GM18907 (cell line): ENCODE results near the gene RHBDL1.
A peak's percentile ranks its signal among the peaks of the same experiment; 100 is the strongest.
"Not testable (repeated sequence)": the region's sequence is repeated elsewhere in the genome, so short reads cannot be mapped to it uniquely, and the experiment has no call there.

Experiments used
- ATAC-seq: cut with Tn5 transposase; IDR thresholded peaks from one replicate; pipeline ENCODE4 v1.9.1; 2021; ENCODE audit warnings: mild to moderate bottlenecking, moderate library complexity; ENCODE audit not compliant: unreplicated experiment

The RHBDL1 gene

DNA sequence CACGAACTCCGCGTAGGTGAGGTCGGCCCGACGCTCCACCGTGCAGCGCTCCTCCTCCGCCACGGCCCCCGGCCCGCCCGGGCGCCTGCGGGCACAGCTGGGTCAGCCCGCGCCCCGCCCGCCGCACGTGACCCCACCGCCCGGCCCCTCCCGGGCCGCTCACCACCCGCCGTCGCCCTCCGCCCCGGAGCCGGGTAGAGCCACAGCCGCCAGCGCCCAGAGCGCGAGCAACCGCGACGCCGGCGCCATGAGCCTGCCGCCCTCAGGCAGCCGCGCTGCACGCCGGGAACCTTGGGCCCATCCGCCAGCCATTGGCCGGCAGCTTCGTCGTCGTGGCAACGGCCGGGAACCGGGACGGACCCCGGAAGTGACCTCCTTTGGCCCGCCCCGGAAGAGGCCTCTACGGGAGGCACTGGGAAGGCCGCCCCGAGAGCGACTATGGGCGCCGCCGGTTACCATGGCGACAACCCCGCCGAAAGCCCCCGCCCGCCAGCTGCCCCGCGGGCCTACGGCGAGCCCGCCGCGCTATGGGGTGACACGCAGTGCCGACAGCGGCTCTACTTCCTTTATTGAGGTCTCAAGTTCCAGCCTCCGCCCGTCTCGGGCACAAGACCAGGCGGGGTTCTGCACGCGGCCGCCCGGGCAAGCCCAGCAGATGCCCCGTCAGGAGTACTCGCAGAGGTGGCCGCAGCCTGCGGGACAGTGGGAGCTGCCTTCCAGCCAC is 8.8 kb downstream of the RHBDL1 start, which contains the start of gene JMJD8:
JMJD8 (minus strand) TSS at position 264 of the 724 bp plus-strand sequence; CDS start at position 249, 15 bp downstream.
- ATAC-seq, result peak; percentile 59

DNA sequence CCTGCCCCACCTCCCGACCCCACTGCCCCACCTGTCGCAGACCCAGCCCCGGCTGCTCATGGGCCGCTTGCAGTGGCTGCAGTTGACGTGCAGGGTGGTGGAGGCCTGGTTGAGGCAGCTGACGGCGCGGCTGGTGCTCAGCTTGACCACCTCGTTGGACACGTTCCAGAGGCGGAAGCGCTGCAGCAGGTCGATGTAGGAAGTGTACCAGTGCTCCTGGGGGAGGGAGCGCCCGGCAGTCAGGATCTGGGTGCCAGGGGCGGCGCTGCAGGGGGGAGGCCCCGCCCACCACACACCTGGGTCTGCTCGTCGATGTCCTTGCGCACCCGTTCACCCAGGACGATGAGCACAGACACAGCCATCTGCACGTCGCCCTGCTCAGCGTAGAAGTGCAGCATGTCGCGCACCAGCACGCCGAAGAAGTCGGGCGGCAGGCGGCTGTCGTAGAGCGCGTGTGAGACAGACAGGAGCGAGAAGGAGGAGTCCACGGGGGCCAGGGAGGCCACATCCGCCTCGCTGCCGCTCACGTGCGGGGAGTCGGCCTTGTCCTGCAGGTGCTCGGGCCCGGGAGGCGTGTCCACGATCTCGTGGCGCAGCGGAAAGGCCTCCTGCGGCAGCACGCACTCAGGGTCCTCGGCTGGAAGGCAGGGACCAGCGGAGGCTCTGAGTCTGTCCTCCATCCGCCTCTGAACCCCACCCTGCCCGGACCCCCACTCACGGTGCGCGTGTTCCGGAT is 9.7 kb downstream of the RHBDL1 start:
- no peak for ATAC-seq

DNA sequence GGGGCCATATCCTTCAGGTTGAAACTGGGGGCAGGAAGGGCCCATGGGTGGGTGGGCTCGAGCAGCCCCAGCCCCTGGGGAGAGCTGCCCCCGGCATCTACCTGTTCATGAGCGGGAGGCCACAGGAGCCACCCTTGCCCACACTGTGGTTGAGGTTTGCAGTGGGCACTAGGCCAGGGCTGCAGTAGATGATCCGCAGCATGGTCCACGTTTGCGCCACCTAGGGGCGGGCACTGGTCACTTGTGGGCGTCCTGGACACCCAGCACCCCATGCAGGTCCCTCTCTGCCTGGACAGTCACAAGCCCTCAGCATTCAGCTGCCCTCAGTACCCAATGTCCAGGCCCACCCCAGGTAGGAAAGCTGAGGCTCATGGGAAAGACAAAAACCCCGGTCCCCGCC is 10.5 kb downstream of the RHBDL1 start:
- no peak for ATAC-seq

DNA sequence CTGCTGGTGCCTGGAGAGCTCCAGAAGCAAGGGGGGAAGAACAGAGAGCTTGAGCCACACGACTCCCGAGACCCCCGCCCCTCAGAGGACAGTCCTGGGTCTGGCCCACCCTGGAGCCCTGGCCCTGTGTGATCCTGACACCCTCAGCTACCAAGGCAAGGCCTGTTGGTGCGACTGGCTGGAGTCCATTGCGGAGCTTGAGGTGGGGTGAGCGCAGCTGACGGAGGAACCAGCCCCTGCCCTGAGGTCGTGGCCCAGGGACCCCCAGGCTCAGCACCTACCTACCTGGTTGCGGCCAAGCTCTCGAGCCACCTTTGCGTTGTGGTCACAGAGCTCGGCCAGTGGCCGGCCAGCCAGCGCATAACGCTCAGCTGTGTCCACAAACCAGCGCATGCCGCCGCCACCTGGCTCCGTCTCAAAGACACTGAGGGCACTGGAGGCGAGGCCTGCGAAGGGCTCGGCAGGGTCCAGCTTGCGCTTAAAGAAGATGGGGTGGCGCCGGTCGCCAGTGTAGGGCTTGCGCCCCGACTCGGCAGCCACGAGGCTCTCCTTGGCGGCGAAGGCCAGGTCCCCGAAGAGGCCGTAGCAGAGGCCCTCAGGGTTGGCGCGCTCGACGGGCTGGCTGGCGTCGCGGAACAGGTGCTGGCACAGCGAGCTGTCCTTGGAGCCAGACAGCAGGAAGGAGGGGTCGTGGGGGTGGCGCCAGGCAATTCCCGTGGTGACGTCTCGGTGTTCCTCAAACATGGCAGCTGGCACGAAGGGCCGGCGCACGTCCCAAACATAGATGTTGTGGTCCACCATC is 11.2 kb downstream of the RHBDL1 start:
- no peak for ATAC-seq

DNA sequence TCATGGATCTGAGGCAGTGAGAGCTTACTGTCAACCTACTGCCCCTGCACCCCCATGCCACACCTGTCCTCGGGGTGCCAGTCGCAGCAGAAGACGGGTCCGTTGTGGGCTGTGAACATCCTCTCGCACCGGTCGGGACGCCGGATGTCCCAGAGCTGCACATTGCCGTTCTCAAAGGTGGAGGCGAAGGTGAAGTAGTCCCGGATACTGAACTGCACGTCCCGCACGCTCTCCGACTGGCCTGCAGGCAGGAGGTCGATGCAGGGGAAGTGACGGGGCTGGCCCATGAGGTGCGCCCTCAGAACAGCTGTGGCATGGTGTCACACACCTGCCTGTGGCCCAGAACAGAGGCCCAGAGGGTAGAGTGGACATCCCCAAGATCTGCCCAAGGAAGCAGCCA is 12.0 kb downstream of the RHBDL1 start:
- ATAC-seq, result no peak

DNA sequence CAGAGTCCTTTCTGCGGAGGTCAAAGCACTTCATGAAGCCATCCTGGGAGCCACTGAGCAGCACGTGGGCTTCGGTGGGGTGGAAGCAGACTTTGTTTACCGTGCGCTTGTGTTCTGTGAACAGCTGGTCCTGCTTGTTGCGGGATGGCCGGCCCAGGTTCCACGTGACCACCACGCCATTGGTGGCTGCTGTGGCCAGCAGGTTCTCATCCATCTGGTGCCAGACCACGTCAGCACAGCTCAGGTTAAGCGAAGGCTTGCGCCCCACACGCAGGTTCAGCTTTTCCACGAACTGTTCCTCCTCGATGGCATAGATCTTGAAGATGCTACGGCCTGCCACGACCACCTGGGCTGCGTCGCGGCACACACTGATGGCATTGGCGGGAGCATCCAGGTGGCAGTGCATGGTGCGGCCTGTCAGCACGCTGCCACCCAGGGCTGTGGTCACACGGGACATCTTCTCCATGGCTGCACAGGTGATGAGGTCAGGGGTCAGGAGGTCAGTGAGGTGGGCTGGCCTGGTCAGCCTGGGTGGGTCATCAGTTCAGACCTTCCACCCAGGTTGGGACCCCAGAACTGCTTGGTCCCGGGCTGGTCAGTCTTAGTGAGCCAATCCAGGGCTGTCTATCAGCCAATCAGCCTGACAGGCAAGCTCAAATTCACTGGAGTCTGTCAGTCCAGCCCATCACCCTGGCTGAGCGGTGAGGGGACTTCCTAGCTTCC is 13.9 kb downstream of the RHBDL1 start:
- ATAC-seq, result no peak

DNA sequence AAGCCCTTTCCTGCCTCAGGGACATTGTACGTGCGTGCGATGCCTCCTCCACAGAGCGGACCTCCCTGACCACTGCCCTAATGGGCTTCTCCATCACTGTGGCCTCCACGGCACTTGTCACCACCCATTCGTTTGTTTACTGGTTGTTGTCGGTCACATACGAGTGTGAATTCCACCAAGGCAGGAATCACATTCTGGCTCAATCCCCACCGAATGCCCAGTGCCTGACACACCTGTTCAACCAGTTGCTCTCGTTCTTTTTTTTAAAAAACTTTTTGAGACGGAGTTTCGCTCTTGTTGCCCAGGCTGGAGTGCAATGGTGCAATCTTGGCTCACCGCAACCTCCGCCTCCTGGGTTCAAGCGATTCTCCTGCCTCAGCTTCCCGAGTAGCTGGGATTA is 15.8 kb downstream of the RHBDL1 start:
- not testable (repeated sequence) for ATAC-seq

DNA sequence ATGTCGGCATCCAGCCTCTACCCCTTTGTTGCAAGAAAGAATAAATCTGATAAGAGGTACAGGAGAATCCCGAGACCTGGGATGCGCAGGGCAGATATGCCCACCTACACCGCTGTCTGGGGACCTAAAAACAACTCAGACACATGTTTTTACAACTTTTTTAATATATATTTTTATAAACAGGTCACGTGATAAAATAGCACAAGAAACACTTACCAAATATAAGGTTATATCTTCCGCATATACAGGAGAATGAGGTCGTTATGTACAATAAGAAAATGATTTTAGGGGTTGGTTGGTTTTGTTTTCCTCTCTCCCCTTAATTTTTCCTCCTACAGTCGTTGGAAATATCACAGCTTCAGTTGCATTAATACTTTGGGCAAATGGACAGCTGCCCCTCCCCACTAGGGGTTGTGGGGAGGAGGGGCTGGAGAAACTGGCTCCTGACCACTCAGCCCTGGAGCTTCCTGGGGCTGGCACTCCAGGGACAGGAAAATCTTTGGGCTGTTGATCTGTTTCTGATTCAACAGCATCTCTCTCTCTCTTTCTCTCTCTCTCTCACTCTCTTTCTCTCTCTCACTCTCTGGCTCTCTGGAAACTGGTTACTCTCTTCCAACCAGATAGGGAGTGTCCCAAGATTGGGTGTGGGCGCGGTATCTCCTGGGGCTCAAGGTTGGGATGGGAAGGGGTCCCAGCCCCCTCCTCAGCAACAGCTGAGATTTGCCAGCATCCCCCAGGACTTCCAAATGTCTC is 17.1 kb downstream of the RHBDL1 start:
- no peak for ATAC-seq

DNA sequence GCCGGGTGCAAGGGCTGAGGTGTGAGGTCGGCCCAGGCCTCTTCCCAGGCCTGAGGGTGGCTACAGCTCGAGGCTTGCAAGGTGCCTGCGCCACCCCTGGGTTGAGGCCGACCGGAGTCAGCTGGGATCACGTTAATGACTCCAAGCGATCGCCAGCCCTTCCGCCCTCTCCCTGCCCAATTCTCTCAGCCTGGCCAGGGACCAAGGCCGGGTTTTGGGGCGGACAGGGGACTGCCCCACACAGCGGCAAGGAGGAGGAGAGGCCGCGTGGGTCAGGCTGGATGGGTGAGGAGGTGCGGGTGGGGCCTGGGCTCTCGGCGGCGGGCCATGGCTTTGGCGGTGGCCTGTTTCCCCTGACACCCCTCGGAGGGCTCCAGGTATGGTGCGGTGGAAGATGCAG is 17.9 kb downstream of the RHBDL1 start:
- no peak for ATAC-seq

DNA sequence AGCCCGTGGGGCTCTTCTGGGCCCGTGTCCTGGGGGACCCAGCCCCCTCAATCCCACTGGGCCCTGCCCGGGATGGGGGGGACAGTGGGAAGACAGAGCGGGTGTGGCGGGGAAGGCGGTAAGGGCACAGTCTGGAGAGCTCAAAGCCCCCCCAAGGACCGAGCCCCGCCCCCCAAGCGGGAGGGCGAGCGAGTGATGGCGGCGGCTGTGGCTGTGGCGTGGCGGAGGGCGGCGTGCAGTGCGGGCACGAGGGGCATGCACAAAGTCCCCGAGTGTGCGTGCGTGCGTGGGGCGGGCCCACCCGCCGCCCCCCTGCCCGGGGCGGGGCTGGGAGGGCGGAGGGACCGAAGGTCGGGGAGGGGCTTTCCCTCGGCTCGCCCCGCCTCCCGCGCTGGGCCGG is 18.3 kb downstream of the RHBDL1 start:
- ATAC-seq, result no peak

DNA sequence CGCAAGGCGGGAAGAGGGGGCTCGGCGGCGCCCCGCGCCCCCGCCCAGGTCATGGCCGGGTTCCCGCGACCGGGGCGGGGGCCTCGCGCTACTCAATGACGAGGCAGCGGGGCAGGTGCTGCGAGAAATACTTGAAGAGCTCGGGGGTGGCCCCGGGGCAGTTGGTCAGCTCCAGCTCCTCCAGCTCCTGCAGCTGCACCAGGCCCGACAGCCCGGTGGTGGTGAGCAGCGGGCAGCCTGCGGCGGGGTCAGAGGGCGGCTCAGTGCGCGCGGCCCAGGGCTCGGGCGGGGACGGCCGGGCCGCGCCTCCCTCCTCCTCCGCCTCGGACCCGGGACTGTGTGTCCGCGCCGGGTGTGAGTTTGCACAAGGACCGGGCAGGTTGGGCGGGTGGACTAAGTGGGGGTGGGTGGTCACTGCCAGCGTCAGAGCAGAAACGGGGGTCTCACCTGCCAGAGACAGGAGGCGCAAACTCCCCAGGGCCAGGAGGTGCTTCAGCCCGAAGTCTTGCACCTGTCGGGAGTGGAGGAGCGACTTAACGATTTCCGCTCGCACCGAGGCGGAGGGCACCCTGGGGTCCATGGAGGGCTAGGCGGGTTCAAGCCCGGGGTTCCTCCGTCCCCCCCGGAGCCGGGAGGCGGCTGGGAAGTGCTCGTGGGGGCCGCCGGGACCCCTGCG is 18.9 kb downstream of the RHBDL1 start:
- ATAC-seq, result no peak

DNA sequence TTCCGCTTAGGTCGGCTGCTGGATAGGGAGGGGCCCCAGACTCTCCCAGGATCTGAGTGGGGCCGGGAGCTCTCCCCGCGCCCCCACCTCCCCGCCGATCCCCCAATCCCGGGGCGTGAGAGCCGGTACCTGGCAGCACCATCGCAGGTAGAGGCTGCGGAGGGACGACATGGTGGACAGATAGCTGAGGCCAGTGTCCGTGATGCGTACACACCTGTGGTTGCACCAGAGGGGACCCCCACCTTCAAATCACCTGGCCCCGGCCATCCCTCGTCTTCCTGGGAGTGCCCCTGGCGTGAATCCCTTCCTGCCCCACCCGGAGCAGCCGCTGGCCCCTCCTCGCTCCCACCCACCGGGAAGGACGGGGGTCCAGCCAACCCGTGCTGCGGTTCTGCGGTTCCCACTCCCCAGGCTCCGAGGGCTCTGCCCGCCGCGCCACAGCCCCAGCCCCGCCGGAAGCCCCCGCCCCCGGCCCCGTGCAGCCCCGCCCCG is 19.4 kb downstream of the RHBDL1 start:
- ATAC-seq, result no peak

DNA sequence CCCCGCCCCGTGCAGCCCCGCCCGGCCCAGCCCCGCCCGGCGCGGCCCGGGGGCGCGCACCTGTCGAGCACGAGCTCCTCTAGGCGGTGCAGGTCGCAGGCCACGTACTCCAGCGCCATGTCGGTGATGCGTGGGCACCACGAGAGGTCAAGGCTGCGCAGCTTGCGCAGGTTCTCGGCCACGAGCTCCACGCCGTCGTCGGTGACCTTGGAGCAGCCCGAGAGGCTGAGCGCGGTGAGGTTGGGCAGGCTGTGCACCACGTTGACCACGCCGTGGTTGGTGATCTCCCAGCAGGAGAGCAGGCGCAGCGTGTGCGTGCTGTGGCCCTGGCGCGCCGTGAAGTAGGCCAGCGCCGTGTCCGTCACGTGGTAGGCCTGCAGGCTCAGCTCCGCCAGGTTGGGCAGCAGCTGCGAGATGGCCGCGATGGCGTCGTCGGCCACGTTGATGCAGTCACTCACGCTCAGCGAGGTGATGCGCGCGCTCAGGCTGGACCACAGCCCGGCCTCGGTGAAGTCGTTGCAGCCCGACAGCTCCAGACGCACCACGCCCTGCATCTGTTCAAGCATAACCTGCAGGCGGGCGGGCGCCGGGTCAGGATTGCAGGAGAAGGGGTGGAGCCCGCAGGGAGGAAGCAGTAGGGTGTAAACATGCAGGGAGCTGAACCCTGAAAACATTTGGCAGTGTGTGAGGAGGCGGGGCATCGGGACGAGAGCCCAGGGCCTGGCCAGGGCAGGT is 20.1 kb downstream of the RHBDL1 start:
- no peak for ATAC-seq

DNA sequence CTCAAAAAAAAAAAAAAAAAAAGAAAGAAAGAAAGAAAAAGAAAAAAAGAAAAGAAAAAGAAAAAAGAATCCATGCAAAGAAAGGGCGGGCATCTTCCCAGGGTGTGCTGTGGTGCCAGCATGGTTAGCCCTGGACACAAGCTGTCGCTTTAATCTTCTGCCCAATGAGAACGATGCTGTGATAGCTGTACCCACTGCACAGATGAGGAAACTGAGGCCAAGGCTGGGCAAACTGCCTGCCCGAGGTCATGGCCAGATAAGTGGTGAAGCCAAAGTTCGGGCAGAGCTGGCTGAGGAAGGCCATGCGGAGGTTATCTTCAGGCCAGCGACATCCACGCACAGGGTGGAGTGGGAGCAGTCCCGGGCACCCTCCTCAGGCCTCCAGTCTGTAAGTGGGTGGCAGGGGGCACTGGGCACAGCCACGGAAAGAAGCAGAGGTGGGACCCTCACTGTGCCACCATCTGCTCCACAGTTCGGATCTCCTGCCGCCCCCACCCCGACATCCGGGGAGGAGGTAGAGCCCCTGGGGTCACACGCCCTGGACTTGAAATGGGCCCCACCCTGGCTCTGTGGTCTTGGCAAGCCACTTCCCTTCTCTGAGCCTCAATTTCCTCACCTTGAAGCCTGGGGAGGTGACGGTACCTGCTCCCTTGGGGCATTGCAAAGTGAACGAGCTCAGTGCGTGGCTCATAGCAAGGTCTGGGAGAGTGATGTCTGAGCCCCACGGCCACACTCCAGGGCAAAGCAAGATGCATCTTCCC is 23.6 kb downstream of the RHBDL1 start:
- ATAC-seq, result no peak

DNA sequence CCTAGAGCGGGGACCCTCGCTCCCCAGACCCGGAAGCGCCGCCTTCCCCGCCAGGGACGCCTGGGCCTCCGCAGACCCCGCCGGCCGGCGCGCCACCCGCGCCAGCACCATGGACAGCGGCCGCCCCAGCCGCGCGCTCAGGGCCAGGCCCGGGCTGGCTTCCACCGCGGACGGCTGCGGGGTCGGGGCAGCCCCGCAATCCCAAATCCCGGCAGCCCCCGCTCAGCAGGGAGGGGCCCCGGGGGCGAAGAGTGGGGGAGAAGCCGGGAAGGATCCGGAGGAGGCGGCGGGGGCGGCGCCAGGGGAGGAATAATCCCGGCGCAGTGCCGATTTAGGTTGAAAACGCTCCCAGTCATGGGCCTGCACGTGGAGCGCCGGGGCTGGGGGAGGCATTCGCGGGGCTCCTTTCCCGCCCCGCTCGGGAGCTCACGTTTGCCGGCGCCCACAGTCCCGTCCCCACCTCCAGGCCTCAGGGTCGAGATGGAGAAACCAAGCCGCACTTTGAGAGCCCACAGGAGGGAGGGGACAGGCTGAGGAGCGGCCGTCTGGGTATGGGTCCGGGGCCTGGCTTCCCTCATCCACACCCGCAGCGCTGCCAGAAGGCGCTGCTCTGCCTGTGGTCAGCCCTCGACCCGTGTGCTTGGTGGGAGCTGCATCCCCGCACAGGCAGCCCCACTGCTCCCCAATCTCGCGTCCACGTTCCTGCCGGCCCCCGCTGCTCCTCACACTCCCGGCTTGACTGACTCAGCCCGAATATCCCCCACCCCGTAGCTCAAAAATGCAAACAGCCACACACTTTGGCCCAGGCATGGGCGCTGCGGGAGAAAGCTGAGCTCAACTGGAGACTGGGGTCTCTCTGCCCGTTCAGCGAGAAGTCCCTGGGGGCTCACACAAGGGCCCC is 25.5 kb downstream of the RHBDL1 start:
- no peak for ATAC-seq

DNA sequence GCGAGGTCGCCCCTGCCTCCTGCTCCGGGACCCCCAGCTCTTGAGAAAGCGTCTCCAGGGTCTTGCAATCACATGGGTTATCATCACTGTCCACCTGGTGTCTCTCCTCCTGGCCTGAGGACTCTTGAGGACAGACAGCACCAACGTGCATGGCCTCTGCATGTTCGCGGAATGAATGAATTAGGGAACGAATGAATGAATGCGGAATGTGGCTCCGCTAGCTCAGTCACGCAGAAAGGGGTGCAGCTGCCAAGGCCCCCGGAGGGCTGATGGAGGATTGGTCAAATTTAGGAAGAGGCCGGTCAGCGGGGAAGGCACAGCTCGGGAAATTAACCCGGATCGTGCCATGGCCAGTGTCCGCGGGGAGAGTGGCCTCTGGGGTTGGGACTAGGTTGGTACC is 26.9 kb downstream of the RHBDL1 start:
- ATAC-seq, result no peak

DNA sequence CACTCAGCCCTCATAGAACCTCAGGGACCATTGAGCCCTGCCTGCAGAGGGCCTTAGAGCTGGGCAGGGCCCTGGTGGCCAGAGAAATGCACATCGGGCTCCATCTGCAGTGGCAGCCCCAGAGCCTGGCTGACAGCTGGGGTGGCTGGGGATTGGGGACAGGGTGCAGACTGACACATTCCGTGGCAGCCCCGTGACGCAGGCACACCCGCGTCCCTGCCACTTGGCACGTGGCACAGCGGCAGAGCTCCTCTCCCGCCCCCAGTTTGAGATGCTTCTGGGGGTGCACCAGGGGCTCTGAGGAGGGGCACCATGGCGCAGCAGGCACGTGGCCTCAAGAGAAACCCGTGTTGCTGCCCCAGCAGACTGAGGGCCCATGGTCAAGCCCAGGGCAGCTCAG is 27.9 kb downstream of the RHBDL1 start:
- no peak for ATAC-seq
